ENCODE measurements around the gene MRFAP1L1. TPM values are rescaled to one million over a fixed set of nuclear protein-coding genes. Genes with fewer than 3 reads are reported as not detected.

MRFAP1L1 gene
- polyA plus RNA-seq, 3 donors = 7.6 to 19.1 (median 13.8) TPM

DNA sequence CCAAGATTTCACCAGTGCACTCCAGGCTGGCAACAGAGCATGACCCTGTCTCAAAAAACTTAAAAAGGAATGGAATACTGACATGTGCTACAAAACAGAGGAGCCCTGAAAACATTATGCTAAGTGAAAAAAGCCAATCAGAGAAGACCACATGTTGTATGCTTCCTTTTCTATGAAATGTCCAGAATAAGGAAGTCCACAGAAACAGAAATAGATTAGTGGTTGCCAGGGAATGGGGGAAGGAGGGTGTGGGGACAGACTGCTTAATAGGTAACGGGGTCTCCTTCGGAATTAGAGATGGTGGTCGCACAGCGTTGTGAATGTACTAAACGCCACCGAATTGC is 42.8 kb upstream of the MRFAP1L1 start:
- peaks cover 20 to 23% of the 10 kb centered on the region in 2 donors for H3K4me1 ChIP-seq (ENCODE audit: control insufficient read depth in 1 of 2, insufficient read depth in 2 of 2, low read length in 2 of 2)
- H3K4me3 ChIP-seq (replicated peaks in 1 of 3; ENCODE audit: low read depth in 2 of 3, low read length in 3 of 3) = peak overlapping the region in 1 of 3 experiments; percentile 26
- no peaks in the 10 kb centered on the region for H3K36me3 ChIP-seq (replicated peaks in 1 of 2; ENCODE audit: control insufficient read depth in 1 of 2, insufficient read depth in 2 of 2, low read length in 2 of 2)
- Mint-ChIP-seq H3K4me1 (peaks cover 20% of the 10 kb centered on the region), H3K27ac (peak overlapping the region; percentile 32 to 76 (median 66)), H3K27me3 (ENCODE audit: low read depth in 3 of 3) (peaks cover 0 to 4% (median 2%) of the 10 kb centered on the region in 3 donors), H3K36me3 (no peaks in the 10 kb centered on the region), H3K9me3 (no peaks in the 10 kb centered on the region), H3K4me3 (peak overlapping the region in 1 of 2 donors; percentile 79)
- peak overlapping the region; percentile 48 for H2AFZ ChIP-seq (ENCODE audit: insufficient read depth, low read depth, low read length, poor library complexity, severe bottlenecking)
- H4K20me1 ChIP-seq (ENCODE audit: insufficient read depth, low read length) = no peaks in the 10 kb centered on the region
- no peak for TF ChIP-seq CTCF (IDR thresholded peaks at IDR 0.05)
- no peak overlapping the region for H3K9ac ChIP-seq (ENCODE audit: insufficient read depth, low read length, poor library complexity, severe bottlenecking)
- H3K9me3 ChIP-seq (replicated peaks in 1 of 2; ENCODE audit: control insufficient read depth in 1 of 2, insufficient read depth in 1 of 2, low read length in 2 of 2) = no peaks in the 10 kb centered on the region
- intact Hi-C loops (cut with micrococcal nuclease) = no loop called here
- H3K4me2 ChIP-seq (replicated peaks; ENCODE audit: extremely low read depth, low read length, poor library complexity, severe bottlenecking) = peak overlapping the region; percentile 28
- peak; percentile 20 to 34 (median 25) for DNase-seq
- H3K27me3 ChIP-seq (ENCODE audit: control insufficient read depth in 2 of 2, insufficient read depth in 2 of 2, low read length in 2 of 2) = no peaks in the 10 kb centered on the region
- H3K27ac ChIP-seq (ENCODE audit: low read depth in 1 of 2, low read length in 2 of 2) = peak overlapping the region in 1 of 2 donors; percentile 40
- H3K79me2 ChIP-seq (ENCODE audit: insufficient read depth, low read length) = no peaks in the 10 kb centered on the region
- WGBS (ENCODE audit: insufficient coverage) = 53% methylated on average over 6 of the region's 6 CpGs

DNA sequence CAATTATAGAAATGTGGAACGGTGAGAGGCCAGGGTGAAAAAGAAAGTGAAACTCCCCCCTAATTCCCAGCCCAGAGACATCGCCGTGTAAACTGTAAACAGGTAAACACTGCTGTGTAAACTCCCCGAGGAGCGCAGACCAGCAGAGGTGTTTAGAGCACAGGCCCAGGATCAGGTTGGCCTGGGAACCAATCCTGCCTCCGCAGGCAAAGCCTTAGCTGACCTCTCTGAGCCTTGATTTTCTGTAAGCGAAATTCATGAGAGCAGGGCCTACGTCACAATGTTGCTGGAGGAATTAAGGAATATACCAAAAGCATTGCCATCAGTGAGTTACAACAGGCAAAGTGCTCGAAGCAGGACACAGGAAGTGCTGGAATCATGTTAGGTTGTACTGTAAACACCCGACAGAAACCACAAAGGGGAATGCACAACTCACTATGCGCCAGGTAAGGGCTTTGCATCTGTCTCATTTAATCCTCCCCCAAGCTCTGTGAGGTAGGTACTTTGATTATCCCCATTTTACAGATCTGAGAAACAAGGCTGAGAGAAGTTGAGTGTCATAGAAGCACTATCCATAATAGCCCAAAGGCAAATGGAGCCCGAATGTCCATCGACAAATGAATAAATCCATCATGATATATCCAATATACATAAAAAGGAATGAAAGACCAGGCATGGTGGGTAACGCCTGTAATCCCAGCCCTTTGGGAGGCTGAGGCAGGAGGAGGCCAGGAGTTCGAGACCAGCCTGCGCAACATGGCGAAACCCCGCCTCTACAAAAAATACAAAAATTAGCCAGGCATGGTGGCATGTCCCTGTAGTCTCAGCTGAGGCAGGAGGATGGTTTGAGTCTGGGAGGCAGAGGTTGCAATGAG is 42.2 kb upstream of the MRFAP1L1 start:
- no peaks in the 10 kb centered on the region for H4K20me1 ChIP-seq (ENCODE audit: insufficient read depth, low read length)
- peak overlapping the region; percentile 48 for H2AFZ ChIP-seq (ENCODE audit: insufficient read depth, low read depth, low read length, poor library complexity, severe bottlenecking)
- DNase-seq = no peak
- no peaks in the 10 kb centered on the region for H3K27me3 ChIP-seq (ENCODE audit: control insufficient read depth in 2 of 2, insufficient read depth in 2 of 2, low read length in 2 of 2)
- Mint-ChIP-seq H3K4me3 (peak overlapping the region in 1 of 2 donors; percentile 79), H3K4me1 (peaks cover 20% of the 10 kb centered on the region), H3K36me3 (no peaks in the 10 kb centered on the region), H3K27me3 (ENCODE audit: low read depth in 3 of 3) (peaks cover 1 to 4% (median 2%) of the 10 kb centered on the region in 3 donors), H3K27ac (peak overlapping the region in 5 of 7 donors; percentile 32 to 73 (median 64)), H3K9me3 (no peaks in the 10 kb centered on the region)
- H3K9me3 ChIP-seq (replicated peaks in 1 of 2; ENCODE audit: control insufficient read depth in 1 of 2, insufficient read depth in 1 of 2, low read length in 2 of 2) = no peaks in the 10 kb centered on the region
- 76% methylated on average over 5 of the region's 18 CpGs for WGBS (ENCODE audit: insufficient coverage)
- H3K79me2 ChIP-seq (ENCODE audit: insufficient read depth, low read length) = no peaks in the 10 kb centered on the region
- no peak for TF ChIP-seq CTCF (IDR thresholded peaks at IDR 0.05)
- H3K27ac ChIP-seq (ENCODE audit: low read depth in 1 of 2, low read length in 2 of 2) = peak overlapping the region in 1 of 2 donors; percentile 40
- peak overlapping the region; percentile 28 for H3K4me2 ChIP-seq (replicated peaks; ENCODE audit: extremely low read depth, low read length, poor library complexity, severe bottlenecking)
- peaks cover 20 to 23% of the 10 kb centered on the region in 2 donors for H3K4me1 ChIP-seq (ENCODE audit: control insufficient read depth in 1 of 2, insufficient read depth in 2 of 2, low read length in 2 of 2)
- no peaks in the 10 kb centered on the region for H3K36me3 ChIP-seq (replicated peaks in 1 of 2; ENCODE audit: control insufficient read depth in 1 of 2, insufficient read depth in 2 of 2, low read length in 2 of 2)
- no peak overlapping the region for H3K4me3 ChIP-seq (replicated peaks in 1 of 3; ENCODE audit: low read depth in 2 of 3, low read length in 3 of 3)
- H3K9ac ChIP-seq (ENCODE audit: insufficient read depth, low read length, poor library complexity, severe bottlenecking) = no peak overlapping the region
- intact Hi-C loops (cut with micrococcal nuclease) = no loop called here
